Left lobe of liver (tissue), 2 donors: ENCODE data around the gene CNN1. TPM values are rescaled to one million over a fixed set of nuclear protein-coding genes. Genes with fewer than 3 reads are reported as not detected.
"Not testable (repeated sequence)": the region's sequence is repeated elsewhere in the genome, so short reads cannot be mapped to it uniquely, and the experiment has no call there.

ENCODE experiments used
- ATAC-seq: fragments of 200-7000 bp; cut with Tn5 transposase; one replicate; pipeline ENCODE4 v1.9.1; 2020; ENCODE audit warnings: mild to moderate bottlenecking, moderate library complexity
- DNase-seq: peaks from one replicate; pipeline ENCODE4 v3.0.0-alpha.2; 2020; ENCODE audit warnings: low spot score
- total RNA-seq: library from RNA; stranded (reverse); gene quantifications from one replicate; pipeline ENCODE4 v1.2.1, GENCODE V29; 2021
- donor health status: DM: no; HTN: no; CAD: no; lungs with moderate emphysema.
- donor health status: DM: no; HTN: yes; CAD: no.

The CNN1 gene
- total RNA-seq, 1 donor from 2014 or later: 0.98 TPM

DNA sequence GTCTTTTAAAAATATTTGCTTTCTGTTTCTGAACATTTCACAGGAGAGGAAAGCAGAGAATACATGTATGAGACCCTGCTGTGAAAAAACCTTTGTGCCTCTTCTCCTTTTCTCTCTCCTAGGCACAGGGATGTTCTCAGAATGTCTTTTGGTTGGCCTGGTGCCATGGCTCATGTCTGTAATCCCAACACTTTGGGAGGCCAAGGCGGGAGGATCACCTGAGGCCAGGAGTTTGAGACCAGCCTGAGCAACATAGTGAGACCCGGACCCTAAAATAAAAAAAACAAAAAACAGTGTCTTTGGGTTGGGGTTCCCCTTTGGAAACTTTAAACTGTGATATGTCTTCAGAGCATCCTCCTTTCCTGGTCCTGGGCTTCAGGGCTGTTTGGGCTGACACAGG lies 60.1 kb downstream of the CNN1 start:
- no peak for DNase-seq
- no peak for ATAC-seq

DNA sequence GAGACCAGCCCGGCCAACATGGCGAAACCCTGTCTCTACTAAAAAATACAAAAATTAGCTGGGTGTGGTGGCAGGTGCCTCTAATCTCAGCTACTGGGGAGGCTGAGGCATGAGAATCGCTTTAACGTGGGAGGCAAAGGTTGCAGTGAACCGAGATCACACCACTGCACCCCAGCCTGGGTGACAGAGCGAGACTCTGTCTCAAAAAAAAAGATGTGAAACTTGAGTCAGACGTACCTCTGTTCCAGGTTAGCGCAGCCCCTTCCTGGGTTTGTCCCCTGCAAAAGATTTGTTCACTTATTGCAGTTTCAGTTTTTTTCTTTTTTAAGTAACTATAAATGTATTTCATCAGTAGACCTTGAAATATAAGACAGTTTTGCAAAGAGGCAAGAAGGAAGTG lies 61.1 kb downstream of the CNN1 start:
- not testable (repeated sequence) for DNase-seq, ATAC-seq

Other genes starting within 250 kb of the CNN1 start
- not detected for gene TSPAN16, start 242.7 kb upstream of the CNN1 start, total RNA-seq
- 3.3 TPM for gene RAB3D, start 199.2 kb upstream of the CNN1 start, total RNA-seq
- gene TMEM205, start 192.6 kb upstream of the CNN1 start, total RNA-seq: 154 TPM
- 25.6 TPM for gene CCDC159, start 192.3 kb upstream of the CNN1 start, total RNA-seq
- gene PLPPR2, start 183.4 kb upstream of the CNN1 start, total RNA-seq: 8.8 TPM
- gene SWSAP1, start 164.2 kb upstream of the CNN1 start, total RNA-seq: 2.6 TPM
- gene EPOR, start 154.5 kb upstream of the CNN1 start, total RNA-seq: 11.9 TPM
- gene RGL3, start 119.5 kb upstream of the CNN1 start, total RNA-seq: 33.4 TPM
- gene ODAD3, start 103.7 kb upstream of the CNN1 start, total RNA-seq: 0.70 TPM
- 218 TPM for gene PRKCSH, start 103.2 kb upstream of the CNN1 start, total RNA-seq
- not detected for gene ELAVL3, start 57.8 kb upstream of the CNN1 start, total RNA-seq
- gene ZNF653, start 33.0 kb upstream of the CNN1 start, total RNA-seq: 8.3 TPM
- 45.6 TPM for gene ECSIT, start 9.7 kb upstream of the CNN1 start, total RNA-seq
- gene ELOF1, start 20.4 kb downstream of the CNN1 start, total RNA-seq: 28.9 TPM
- gene ACP5, start 38.8 kb downstream of the CNN1 start, total RNA-seq: 17.9 TPM
- 5.3 TPM for gene ZNF627, start 58.6 kb downstream of the CNN1 start, total RNA-seq
- gene ZNF823, start 200.1 kb downstream of the CNN1 start, total RNA-seq: 3.7 TPM
- gene ZNF441, start 228.1 kb downstream of the CNN1 start, total RNA-seq: 3.0 TPM